ENCODE results near the gene DNMBP.
"Not testable (repeated sequence)": the region's sequence is repeated elsewhere in the genome, so short reads cannot be mapped to it uniquely, and the experiment has no call there.

Gene DNMBP

DNA sequence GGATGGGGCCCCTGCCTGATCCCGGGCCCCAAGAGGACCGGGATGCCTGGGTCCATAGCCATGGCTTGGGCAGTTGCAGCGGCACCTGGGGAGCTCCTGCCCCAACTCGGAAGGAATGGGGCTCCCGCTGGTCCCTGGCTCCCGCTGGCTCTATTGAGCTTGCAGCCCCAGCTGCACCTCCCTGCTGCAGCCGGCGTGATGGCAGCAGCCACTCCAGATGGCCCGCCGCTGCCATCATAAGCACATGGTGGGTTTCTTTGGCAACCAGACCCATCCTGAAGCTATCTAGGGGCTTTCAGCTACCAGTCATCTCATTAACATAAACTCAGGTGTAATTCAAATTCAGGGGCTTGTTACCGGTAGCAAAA, 11.1 kb upstream of the DNMBP start:
- in situ Hi-C loops (cut with MboI; ENCODE audit: low sequenced_read_pairs), result no loop called here

- in situ Hi-C loops (cut with MboI; ENCODE audit: low sequenced_read_pairs), result no loop called here
These were observed 10.6 kb upstream of the DNMBP start for GRCh38 chr10:100020142-100020885.

DNA sequence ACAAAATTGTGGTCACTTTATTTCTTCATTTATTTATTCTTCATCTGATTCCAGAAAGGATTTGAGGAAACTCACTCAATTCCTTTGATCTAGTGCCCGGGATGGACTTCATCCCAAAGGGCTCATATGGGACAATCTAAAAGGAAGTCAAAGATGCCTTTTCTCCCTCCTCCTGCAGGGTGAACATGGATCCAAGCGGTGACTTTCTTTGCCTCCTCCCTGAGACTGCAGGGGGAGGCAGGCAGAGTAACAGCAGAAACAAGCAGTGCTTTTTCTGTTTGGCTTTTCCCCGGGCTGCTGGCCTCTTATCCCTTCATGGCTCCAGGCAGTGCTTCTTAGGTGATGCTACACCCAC, 10.0 kb upstream of the DNMBP start:
- in situ Hi-C loops (cut with MboI; ENCODE audit: low sequenced_read_pairs), result no loop called here

- in situ Hi-C loops (cut with MboI; ENCODE audit: low sequenced_read_pairs), result no loop called here
These were observed 4.5 kb upstream of the DNMBP start for GRCh38 chr10:100014071-100014762.

- in situ Hi-C loops (cut with MboI; ENCODE audit: low sequenced_read_pairs), result no loop called here
These were observed 3.9 kb upstream of the DNMBP start for GRCh38 chr10:100013621-100014020.

DNA sequence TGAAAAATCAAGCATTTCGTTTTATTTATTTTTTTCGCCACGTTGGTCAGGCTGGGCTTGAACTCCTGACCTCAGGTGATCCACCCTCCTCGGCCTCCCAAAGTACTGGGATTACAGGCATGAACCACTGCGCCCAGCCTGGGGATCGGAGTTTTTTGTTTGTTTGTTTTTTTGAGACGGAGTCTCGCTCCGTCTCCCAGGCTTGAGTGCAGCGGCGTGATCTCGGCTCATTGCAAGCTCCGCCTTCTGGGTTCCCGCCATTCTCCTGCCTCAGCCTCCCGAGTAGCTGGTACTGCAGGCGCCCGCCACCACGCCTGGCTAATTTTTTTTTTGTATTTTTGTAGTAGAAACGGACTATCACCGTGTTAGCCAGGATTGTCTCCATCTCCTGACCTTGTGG, 2.2 kb upstream of the DNMBP start:
- in situ Hi-C loops (cut with MboI; ENCODE audit: low sequenced_read_pairs), result not testable (repeated sequence)

DNA sequence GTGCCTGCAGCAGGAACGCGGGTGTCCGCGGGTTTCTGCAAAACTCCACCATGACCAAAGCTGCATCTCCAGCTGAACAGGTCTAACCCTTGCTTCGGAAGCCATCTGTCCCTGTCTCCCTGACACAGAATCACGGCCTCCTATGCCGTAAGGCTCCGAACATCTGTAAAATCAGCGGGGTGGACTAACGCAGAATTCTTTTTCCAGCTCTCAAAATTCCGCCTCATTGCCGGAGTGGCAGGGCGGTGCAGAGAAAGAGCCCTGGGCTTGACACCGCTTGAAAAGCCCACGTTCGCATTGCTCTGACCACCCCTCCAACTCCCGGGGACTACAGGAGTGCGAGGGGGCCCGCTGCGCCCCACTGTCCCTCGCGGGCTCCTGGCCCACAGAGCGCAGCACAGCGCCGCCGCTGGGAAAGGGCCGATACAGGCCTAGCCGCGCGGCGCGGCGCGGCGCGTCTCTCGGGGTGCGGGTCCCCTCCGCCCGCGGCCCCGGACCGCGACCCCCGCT, 409 bp downstream of the DNMBP start:
- in situ Hi-C loops (cut with MboI; ENCODE audit: low sequenced_read_pairs), result no loop called here

DNA sequence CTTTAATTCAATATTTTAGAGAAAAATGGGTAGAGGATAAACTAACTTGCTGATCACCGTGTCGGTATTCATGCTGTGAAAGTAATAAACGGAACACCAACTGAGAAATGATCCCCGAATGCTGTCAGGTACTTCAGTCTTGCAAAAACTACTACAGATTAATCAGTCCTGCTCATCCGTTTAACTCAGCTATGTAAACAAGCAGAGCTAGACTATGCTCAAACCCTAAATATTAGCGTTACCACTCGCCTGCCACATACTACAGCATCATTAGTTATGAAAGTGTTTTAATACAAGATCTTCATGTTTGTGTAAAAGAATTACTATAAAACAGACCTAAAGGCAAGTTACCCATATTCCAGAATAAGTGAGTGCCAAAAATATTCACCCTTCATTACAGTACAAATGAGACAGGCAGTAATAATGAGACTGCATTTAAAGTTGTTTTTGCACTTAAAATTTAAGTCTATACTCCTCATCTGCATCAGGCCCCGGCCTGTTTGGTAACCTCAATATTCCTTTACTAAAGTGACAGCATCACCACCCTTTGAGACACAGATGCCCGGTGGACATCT, 952 bp downstream of the DNMBP start:
- in situ Hi-C loops (cut with MboI; ENCODE audit: low sequenced_read_pairs), result no loop called here

GRCh38 chr10:100008142-100008522, 1.6 kb downstream of the DNMBP start:
- in situ Hi-C loops (cut with MboI; ENCODE audit: low sequenced_read_pairs), result no loop called here

GRCh38 chr10:100007231-100008141, 2.3 kb downstream of the DNMBP start:
- in situ Hi-C loops (cut with MboI; ENCODE audit: low sequenced_read_pairs), result no loop called here

DNA sequence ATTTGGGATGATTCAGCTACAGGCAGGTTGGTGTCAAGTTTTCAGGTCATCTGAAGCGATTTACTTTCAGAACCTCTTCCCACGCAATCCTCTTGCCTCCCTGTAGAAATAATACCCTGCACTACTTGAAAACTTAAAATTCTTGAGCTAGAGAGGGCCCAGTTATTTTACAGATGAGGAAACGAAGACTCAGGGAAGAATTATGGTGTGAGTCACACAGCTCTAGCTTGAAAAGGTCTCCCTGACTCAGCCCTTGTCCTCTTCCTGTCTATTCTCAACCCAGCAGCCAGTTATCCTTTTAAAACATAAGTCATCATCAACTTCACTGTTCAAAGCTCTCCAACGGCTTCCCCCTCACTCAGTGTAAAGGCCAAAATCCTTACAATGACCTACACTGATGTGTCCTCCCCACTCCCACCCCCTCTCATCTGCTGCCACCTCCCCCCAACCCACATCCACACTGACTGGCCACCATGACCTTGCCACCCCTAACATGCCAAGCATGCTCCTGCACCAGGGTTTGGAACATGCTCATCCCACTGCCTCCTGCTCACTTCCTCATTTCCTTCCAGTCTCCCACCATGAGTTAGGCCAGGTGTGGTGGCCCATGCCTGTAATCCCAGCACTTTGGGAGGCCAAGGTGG, 3.4 kb downstream of the DNMBP start:
- in situ Hi-C loops (cut with MboI; ENCODE audit: low sequenced_read_pairs), result no loop called here

GRCh38 chr10:100004805-100005510, 4.8 kb downstream of the DNMBP start:
- in situ Hi-C loops (cut with MboI; ENCODE audit: low sequenced_read_pairs), result no loop called here

DNA sequence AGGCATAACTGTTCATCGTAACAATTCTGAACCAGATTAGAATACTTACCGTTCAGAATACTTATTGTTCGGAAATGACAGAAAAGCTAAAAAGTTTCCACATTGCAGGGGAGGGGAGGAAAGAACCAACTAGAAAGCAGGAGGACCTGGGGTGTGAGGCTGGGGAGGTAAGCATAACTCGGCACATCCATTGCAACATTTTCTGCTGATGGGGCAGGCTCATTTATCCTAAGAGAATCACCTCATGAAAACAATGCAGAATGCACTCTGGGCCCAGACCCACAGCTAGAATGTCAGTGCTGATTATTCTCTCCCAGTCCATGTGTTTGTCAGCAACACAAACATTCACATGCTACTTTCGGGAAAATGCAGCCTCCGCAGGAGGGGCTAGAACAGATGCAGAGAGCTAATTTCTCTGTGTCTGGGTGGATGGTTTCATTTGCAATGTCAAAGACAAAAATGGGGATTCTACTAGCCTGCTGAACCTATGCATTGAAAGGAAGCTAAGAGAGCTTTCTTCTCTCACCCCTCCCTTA, 9.6 kb downstream of the DNMBP start:
- in situ Hi-C loops (cut with MboI; ENCODE audit: low sequenced_read_pairs), result no loop called here

DNA sequence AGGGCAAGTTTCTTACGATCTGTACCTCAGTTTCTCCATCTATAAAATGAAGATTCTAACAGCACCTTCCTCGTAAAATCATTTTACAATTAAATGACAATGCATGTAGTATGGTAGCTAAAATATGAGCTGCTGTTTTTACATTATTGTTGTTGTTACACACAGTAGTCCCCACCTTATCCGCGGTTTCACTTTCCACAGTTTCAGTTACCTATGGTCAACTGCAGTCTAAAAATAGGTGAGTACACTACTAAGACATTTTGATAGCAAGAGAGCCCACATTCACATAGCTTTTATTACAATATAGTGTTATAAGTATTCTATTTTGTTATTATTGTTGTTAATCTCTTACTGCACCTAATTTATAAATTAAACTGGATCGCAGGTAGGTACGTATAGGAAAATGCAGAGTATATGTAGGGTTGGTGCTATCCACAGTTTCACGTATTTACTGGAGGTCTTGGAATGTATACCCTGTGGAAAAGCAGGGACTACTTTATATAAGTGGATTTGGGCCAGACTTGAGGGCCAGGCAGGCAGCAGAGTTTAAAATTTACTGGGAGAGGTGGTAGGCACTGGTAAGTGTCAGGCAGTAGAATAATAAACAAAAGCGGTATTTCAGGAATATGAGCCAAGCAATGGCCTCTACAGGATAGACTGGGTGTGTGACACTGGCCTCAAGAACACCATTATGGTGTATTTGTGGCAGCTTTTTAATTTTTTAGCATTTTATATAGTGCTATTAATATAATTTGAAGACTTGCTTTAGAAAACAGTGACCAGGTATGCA, 10.2 kb downstream of the DNMBP start:
- in situ Hi-C loops (cut with MboI; ENCODE audit: low sequenced_read_pairs), result no loop called here

- in situ Hi-C loops (cut with MboI; ENCODE audit: low sequenced_read_pairs), result no loop called here
These were observed 10.9 kb downstream of the DNMBP start for GRCh38 chr10:99998889-99999288.

GRCh38 chr10:99996671-99997648, 12.8 kb downstream of the DNMBP start:
- in situ Hi-C loops (cut with MboI; ENCODE audit: low sequenced_read_pairs), result no loop called here

DNA sequence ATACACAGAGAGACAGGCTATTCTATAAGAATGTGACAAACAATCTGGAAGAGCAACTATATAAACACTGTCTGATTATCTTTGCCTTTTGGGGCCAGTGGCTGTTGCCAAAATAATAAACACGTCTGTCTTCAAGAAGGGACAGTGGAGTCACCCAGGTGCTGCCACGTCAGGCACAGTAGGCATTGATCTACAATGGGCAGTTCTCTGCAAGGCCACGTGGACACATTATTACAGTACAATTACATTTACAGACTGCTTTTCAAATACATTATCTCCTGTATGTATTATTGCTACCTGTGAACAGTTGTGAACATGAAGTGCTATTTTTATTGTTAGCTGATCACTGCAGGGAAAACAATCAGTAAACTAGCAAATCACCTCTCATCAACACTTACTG, 14.0 kb downstream of the DNMBP start:
- in situ Hi-C loops (cut with MboI; ENCODE audit: low sequenced_read_pairs), result no loop called here

DNA sequence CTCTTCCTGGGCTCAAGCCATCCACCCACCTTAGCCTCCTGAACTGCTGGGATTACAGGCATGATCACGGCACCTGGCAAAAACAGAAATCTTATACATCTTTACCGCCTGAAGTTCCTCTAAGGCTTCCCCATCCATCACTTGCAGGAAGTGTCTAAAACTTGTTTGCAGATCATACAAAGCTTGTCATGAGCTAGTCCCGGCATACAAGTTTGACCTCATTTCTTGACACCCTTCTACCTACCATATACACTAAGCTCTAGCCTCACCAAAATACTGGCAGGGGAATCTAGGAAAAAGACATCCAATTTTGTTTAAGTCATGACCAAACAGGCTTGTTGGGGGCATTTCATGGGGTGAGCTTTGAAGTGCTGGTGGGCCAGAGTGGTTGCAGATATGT, 14.5 kb downstream of the DNMBP start:
- in situ Hi-C loops (cut with MboI; ENCODE audit: low sequenced_read_pairs), result no loop called here
